ENCODE results near the gene BAHCC1. TPM values are rescaled to one million over a fixed set of nuclear protein-coding genes. Genes with fewer than 3 reads are reported as not detected.

BAHCC1 gene
- total and polyA plus RNA-seq, 8 donors, result 4.9 to 56.2 (median 9.4) TPM

DNA sequence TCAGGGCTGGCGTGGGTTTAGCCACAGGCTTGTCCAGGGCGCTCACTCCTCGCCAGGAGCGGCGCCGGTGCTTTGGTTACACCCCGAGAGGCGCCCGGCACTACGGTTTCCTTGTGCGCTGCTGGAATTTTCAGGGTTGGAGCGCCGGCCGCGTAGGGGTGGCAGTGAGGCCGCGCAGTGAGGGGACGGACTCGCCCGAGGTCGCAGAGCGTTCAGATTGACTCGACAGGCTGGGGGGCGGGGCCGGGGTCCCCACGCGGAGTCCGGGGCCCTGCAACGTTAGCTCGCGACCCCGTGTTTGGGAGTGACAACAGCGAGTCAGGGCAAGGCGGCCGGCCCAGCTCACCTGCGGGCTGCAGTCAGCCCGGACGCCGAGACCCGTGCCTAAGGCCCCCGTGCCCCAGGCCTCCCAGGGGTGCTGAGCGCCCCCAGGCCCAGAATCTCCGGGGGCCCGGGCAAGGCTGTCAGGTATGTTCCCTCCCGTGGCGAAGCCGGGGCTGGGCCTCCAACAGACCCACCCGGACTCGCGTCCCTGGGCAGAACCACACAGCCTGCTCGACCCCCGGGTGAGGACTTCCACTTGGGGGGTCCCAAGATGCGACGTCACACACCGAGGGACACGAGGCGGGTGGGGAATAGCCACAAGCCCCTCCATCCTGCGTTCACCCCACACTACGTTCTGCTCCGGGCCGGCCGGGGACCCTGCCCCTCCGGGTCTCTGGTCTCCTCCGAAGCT, 118.7 kb downstream of the BAHCC1 start:
- Histone ChIP-seq H3K9me3 (no peaks in the 10 kb centered on the region), H3K4me1 (peaks cover 36 to 78% (median 61%) of the 10 kb centered on the region in 4 donors), H3K27ac (peak overlapping the region; percentile 100), H3K4me3 (peak overlapping the region; percentile 79 to 97 (median 89)), H3K27me3 (no peaks in the 10 kb centered on the region), H3K36me3 (peaks cover 29 to 34% (median 30%) of the 10 kb centered on the region in 4 donors)
- intact Hi-C loops (cut with DNase I; ENCODE audit: low total_unique reads), result no loop called here
- DNase-seq, result peak; percentile 80 to 89
- TF ChIP-seq EP300 (IDR thresholded peaks at IDR 0.05) (no peak), POLR2AphosphoS5 (IDR thresholded peaks at IDR 0.05) (peak in 2 of 3 donors; percentile 40 to 78), POLR2A (IDR thresholded peaks at IDR 0.05) (no peak)
- 0 to 2% (median 1%) methylated on average over 11 to 64 of the region's 64 CpGs for WGBS, 5 donors

GRCh38 chr17:81514489-81514738, 119.2 kb downstream of the BAHCC1 start:
- peaks cover 37 to 78% (median 61%) of the 10 kb centered on the region in 4 donors for H3K4me1 ChIP-seq
- intact Hi-C loops (cut with DNase I; ENCODE audit: low total_unique reads), result no loop called here
- peak overlapping the region; percentile 79 to 97 (median 89) for H3K4me3 ChIP-seq
- H3K36me3 ChIP-seq, result peaks cover 24 to 29% (median 25%) of the 10 kb centered on the region in 4 donors
- H3K9me3 ChIP-seq, result no peaks in the 10 kb centered on the region
- TF ChIP-seq EP300 (IDR thresholded peaks at IDR 0.05) (no peak), POLR2A (IDR thresholded peaks at IDR 0.05) (no peak), POLR2AphosphoS5 (IDR thresholded peaks at IDR 0.05) (no peak)
- TF ChIP-seq, protein P1, sequence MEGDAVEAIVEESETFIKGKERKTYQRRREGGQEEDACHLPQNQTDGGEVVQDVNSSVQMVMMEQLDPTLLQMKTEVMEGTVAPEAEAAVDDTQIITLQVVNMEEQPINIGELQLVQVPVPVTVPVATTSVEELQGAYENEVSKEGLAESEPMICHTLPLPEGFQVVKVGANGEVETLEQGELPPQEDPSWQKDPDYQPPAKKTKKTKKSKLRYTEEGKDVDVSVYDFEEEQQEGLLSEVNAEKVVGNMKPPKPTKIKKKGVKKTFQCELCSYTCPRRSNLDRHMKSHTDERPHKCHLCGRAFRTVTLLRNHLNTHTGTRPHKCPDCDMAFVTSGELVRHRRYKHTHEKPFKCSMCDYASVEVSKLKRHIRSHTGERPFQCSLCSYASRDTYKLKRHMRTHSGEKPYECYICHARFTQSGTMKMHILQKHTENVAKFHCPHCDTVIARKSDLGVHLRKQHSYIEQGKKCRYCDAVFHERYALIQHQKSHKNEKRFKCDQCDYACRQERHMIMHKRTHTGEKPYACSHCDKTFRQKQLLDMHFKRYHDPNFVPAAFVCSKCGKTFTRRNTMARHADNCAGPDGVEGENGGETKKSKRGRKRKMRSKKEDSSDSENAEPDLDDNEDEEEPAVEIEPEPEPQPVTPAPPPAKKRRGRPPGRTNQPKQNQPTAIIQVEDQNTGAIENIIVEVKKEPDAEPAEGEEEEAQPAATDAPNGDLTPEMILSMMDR (IDR thresholded peaks at IDR 0.05), result no peak
- H3K27me3 ChIP-seq, result no peaks in the 10 kb centered on the region
- 0 to 2% (median 2%) methylated on average over 21 to 31 of the region's 34 CpGs; no CpG with 5 or more reads in 2 of the 5 donors for WGBS, 5 donors
- peak overlapping the region; percentile 100 for H3K27ac ChIP-seq
- DNase-seq, result no peak

- peak; percentile 87 to 95 for DNase-seq
- Histone ChIP-seq H3K4me3 (peak overlapping the region; percentile 79 to 97 (median 89)), H3K9me3 (no peaks in the 10 kb centered on the region), H3K36me3 (peaks cover 19 to 24% (median 20%) of the 10 kb centered on the region in 4 donors), H3K27me3 (no peaks in the 10 kb centered on the region), H3K27ac (peak overlapping the region; percentile 100), H3K4me1 (peaks cover 41 to 78% (median 61%) of the 10 kb centered on the region in 4 donors)
- TF ChIP-seq, protein P1 (IDR thresholded peaks at IDR 0.05), result no peak
- peak in 2 of 3 donors; percentile 40 to 47 for TF ChIP-seq POLR2AphosphoS5 (IDR thresholded peaks at IDR 0.05)
- intact Hi-C loops (cut with DNase I; ENCODE audit: low total_unique reads), result no loop called here
- 0 to 1% (median 1%) methylated on average over 31 to 82 of the region's 82 CpGs for WGBS, 5 donors
These were observed 119.7 kb downstream of the BAHCC1 start for GRCh38 chr17:81514739-81515529.

DNA sequence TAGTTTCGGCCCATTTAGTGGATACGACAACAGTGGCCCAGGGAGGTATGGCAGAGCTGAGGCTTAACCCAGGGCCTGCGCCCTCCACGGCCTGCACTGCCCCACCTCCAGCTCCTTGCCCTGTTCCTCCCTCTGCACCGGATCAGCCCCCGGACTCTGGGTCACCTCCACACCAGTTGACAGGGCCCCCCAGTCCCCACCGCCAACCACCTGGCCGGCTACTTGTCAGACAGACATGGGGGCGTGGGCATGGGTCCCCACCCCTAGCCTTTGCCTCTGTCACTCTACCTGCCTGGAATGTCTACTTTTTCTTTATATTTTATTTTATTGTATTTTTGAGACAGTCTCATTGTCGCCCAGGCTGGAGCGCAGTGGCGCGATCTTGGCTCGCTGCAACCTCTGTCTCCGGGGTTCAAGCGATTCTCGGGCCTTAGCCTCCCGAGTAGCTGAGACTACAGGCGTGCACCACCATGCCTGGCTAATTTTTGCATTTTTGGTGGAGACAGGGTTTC, 120.3 kb downstream of the BAHCC1 start:
- intact Hi-C loops (cut with DNase I; ENCODE audit: low total_unique reads), result no loop called here
- WGBS, 5 donors, result 44 to 56% (median 52%) methylated on average over 19 of the region's 19 CpGs
- Histone ChIP-seq H3K36me3 (peaks cover 13 to 18% (median 13%) of the 10 kb centered on the region in 4 donors), H3K27ac (peak overlapping the region; percentile 100), H3K4me3 (peak overlapping the region; percentile 79 to 97 (median 89)), H3K27me3 (no peaks in the 10 kb centered on the region), H3K9me3 (no peaks in the 10 kb centered on the region), H3K4me1 (peaks cover 41 to 77% (median 60%) of the 10 kb centered on the region in 4 donors)
- TF ChIP-seq, protein P1 (IDR thresholded peaks at IDR 0.05), result no peak
- TF ChIP-seq POLR2A (IDR thresholded peaks at IDR 0.05) (no peak), POLR2AphosphoS5 (IDR thresholded peaks at IDR 0.05) (no peak), EP300 (IDR thresholded peaks at IDR 0.05) (no peak)
- DNase-seq, result no peak

Small RNA genes lying within 50 kb of the gene (small RNA-seq; reads per million reads assigned to genes)
- gene MIR3186, result 0 reads per million in 4 donors
- gene MIR4740, result 0 to 0.20 (median 0) reads per million in 4 donors

Other genes with a start within 250 kb of the BAHCC1 start
- not detected for gene PVALEF, start 229.9 kb upstream of the BAHCC1 start, total RNA-seq
- not detected for gene PVALEF, start 229.9 kb upstream of the BAHCC1 start, polyA plus RNA-seq
- 10 to 100 TPM in 4 of 5 donors, under 1 TPM in 1; 0.87 to 31.7 (median 10.9) TPM for gene AATK, start 229.2 kb upstream of the BAHCC1 start, total RNA-seq
- gene AATK, start 229.2 kb upstream of the BAHCC1 start, polyA plus RNA-seq, result 1 to 10 TPM; 1.7 to 4.1 (median 3.1) TPM
- 10 to 100 TPM in 3 of 5 donors, 1 to 10 TPM in 2; 4.8 to 75.0 (median 12.5) TPM for gene CEP131, start 172.5 kb upstream of the BAHCC1 start, total RNA-seq
- gene CEP131, start 172.5 kb upstream of the BAHCC1 start, polyA plus RNA-seq, result 10 to 100 TPM in 2 of 3 donors, 1 to 10 TPM in 1; 9.9 to 15.7 (median 11.8) TPM
- gene TEPSIN, start 156.4 kb upstream of the BAHCC1 start, total RNA-seq, result 100 to 1,000 TPM in 2 of 5 donors, 10 to 100 TPM in 2, 1 to 10 TPM in 1; 9.4 to 295 (median 22.3) TPM
- gene TEPSIN, start 156.4 kb upstream of the BAHCC1 start, polyA plus RNA-seq, result 10 to 100 TPM; 15.1 to 31.6 (median 18.1) TPM
- gene NDUFAF8, start 156.1 kb upstream of the BAHCC1 start, total RNA-seq, result 100 to 1,000 TPM in 2 of 5 donors, 10 to 100 TPM in 2, not detected in 1; 14.5 to 185 (median 92.5) TPM
- gene NDUFAF8, start 156.1 kb upstream of the BAHCC1 start, polyA plus RNA-seq, result 10 to 100 TPM; 37.7 to 60.8 (median 43.4) TPM
- 100 to 1,000 TPM in 2 of 5 donors, 10 to 100 TPM in 3; 27.4 to 140 (median 82.6) TPM for gene SLC38A10, start 100.2 kb upstream of the BAHCC1 start, total RNA-seq
- 10 to 100 TPM; 18.6 to 78.1 (median 56.4) TPM for gene SLC38A10, start 100.2 kb upstream of the BAHCC1 start, polyA plus RNA-seq
- gene ACTG1, start 117.3 kb downstream of the BAHCC1 start, total RNA-seq, result 1,000 to 10,000 TPM in 4 of 5 donors, 100 to 1,000 TPM in 1; 978 to 2,952 (median 1,777) TPM
- gene ACTG1, start 117.3 kb downstream of the BAHCC1 start, polyA plus RNA-seq, result 1,000 to 10,000 TPM; 1,866 to 2,457 (median 2,070) TPM
- gene FSCN2, start 132.9 kb downstream of the BAHCC1 start, total RNA-seq, result 10 to 100 TPM in 1 of 5 donors, 1 to 10 TPM in 3, not detected in 1; 2.8 to 21.7 (median 6.2) TPM
- 1 to 10 TPM in 2 of 3 donors, under 1 TPM in 1; 0.90 to 2.7 (median 2.1) TPM for gene FSCN2, start 132.9 kb downstream of the BAHCC1 start, polyA plus RNA-seq
- 100 to 1,000 TPM in 1 of 5 donors, 10 to 100 TPM in 4; 11.9 to 130 (median 51.8) TPM for gene FAAP100, start 156.9 kb downstream of the BAHCC1 start, total RNA-seq
- 10 to 100 TPM; 12.2 to 17.1 (median 17.0) TPM for gene FAAP100, start 156.9 kb downstream of the BAHCC1 start, polyA plus RNA-seq
- 100 to 1,000 TPM in 3 of 5 donors, 10 to 100 TPM in 2; 53.3 to 284 (median 103) TPM for gene NPLOC4, start 241.7 kb downstream of the BAHCC1 start, total RNA-seq
- gene NPLOC4, start 241.7 kb downstream of the BAHCC1 start, polyA plus RNA-seq, result 10 to 100 TPM; 24.0 to 25.3 (median 24.4) TPM
- gene TSPAN10, start 241.7 kb downstream of the BAHCC1 start, total RNA-seq, result not detected
- 1 to 10 TPM; 1.1 to 1.5 (median 1.2) TPM for gene TSPAN10, start 241.7 kb downstream of the BAHCC1 start, polyA plus RNA-seq